Measurements from ENCODE around the gene ANKRD42.

DNA sequence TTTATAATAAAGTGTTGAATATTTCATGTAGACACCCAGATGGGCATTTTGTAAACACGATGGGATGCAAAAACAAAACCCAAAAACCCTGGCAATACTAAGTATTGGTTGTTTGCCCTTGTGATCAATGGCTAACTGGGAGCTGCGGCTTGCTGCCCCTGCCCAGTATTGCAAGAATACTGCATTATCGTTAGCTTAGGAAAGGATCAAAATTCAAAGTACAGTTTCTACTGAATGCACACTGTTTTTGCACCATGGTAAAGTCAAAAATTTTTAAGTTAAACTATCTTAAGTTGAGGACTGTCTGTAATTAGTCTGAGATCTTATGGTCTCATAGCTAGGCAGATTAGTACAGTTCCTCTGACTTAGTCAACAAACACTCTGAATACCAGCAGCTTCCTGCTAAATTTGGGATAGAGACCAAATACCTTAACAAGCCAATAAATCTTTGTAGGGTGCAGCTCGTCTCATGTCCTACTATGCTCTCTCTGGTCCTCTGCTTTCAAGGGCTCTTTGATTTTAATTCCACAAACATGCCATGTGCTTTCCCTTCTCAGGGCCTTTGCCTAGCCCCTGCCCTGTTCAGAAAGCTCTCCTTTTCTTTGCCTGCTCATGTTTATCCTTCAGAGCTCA lies 88.7 kb downstream of the ANKRD42 start:
- TF ChIP-seq, protein P1, sequence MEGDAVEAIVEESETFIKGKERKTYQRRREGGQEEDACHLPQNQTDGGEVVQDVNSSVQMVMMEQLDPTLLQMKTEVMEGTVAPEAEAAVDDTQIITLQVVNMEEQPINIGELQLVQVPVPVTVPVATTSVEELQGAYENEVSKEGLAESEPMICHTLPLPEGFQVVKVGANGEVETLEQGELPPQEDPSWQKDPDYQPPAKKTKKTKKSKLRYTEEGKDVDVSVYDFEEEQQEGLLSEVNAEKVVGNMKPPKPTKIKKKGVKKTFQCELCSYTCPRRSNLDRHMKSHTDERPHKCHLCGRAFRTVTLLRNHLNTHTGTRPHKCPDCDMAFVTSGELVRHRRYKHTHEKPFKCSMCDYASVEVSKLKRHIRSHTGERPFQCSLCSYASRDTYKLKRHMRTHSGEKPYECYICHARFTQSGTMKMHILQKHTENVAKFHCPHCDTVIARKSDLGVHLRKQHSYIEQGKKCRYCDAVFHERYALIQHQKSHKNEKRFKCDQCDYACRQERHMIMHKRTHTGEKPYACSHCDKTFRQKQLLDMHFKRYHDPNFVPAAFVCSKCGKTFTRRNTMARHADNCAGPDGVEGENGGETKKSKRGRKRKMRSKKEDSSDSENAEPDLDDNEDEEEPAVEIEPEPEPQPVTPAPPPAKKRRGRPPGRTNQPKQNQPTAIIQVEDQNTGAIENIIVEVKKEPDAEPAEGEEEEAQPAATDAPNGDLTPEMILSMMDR (IDR thresholded peaks at IDR 0.05) = no peak
- TF ChIP-seq POLR2AphosphoS5 (IDR thresholded peaks at IDR 0.05) (no peak), POLR2A (IDR thresholded peaks at IDR 0.05) (no peak), EP300 (IDR thresholded peaks at IDR 0.05; ENCODE audit: low read depth) (no peak)

All from transverse colon (tissue), 4 donors.